NCI-H2196 treated with DMSO at 0.1 percent for 48 hours (cell line): Measurements from ENCODE around the gene SYT14.
"Not testable (repeated sequence)": the region's sequence is repeated elsewhere in the genome, so short reads cannot be mapped to it uniquely, and the experiment has no call there.

Experiments
- DNase-seq: peaks from one replicate; lab custom pipeline; 2025; ENCODE audit not compliant: unreplicated experiment; lab: John Stamatoyannopoulos, UW

The SYT14 gene

GRCh38 chr1:210196266-210196665 lies 258.2 kb downstream of the SYT14 start:
- DNase-seq = not testable (repeated sequence)

DNA sequence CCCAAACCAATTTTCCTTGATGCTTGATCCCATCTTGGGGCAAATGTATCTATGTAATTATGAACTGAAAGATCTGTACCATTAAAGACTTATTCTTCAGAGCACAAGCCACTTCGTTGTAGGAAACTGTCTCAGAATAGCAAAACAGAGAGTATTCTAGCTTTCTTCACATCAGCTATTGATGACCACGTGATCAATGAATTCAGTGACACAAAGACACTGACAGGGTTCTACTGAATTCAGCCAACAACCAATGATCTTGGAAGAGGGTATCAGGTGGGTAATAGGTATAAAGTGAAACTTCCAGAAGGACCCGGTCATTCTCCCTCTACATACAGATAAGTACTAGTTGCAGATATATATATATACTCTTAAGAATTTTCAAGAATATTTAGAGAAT lies 260.8 kb downstream of the SYT14 start:
- no peak for DNase-seq

GRCh38 chr1:210200124-210200736 lies 262.2 kb downstream of the SYT14 start:
- no peak for DNase-seq

GRCh38 chr1:210201681-210202080 lies 263.7 kb downstream of the SYT14 start:
- no peak for DNase-seq

- no peak for DNase-seq
Observed at GRCh38 chr1:210207597-210208450, 269.8 kb downstream of the SYT14 start.

GRCh38 chr1:210213335-210213734 lies 275.3 kb downstream of the SYT14 start:
- DNase-seq = no peak

- DNase-seq = no peak
Observed at GRCh38 chr1:210214573-210215409, 276.8 kb downstream of the SYT14 start.

DNA sequence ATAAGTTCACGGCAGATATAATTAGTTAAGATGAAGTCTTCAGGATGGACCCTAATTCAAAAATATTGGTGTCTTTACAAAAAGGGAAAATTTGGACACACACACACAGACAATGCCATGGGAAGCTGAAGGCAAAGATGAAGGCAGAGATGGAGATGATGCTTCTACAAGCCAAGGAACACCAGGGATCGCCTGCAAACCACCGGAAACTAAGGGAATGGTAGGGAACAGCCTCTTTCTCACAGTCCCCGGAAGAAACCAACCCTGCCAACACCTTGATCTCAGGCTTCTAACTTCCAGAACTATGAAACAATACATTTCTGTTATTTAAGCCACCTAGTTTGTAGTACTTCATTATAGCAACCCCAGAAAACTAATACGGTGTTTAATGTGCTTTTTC lies 279.5 kb downstream of the SYT14 start:
- DNase-seq = no peak

GRCh38 chr1:210218047-210218446 lies 280.0 kb downstream of the SYT14 start:
- DNase-seq = no peak
